ENCODE data around the gene ZNF662. TPM values are rescaled to one million over a fixed set of nuclear protein-coding genes. Genes with fewer than 3 reads are reported as not detected.
A peak's percentile ranks its signal among the peaks of the same experiment; 100 is the strongest.

The ZNF662 gene
- total and polyA plus RNA-seq, 2 donors from 2014 or later, result 4.9 to 12.8 TPM

GRCh38 chr3:42865256-42865655 is 40.7 kb upstream of the ZNF662 start:
- DNase-seq, result no peak
- Histone ChIP-seq H3K9ac (ENCODE audit: low read length in 3 of 3) (no peak overlapping the region), H3K4me3 (ENCODE audit: low read length in 3 of 3) (no peak overlapping the region), H3K27me3 (ENCODE audit: control insufficient read depth, insufficient read depth, low read length) (no peaks in the 10 kb centered on the region), H3K36me3 (ENCODE audit: control insufficient read depth in 2 of 3, insufficient read depth in 3 of 3, low read length in 3 of 3) (no peaks in the 10 kb centered on the region), H3K9me3 (ENCODE audit: control insufficient read depth in 2 of 3, insufficient read depth in 1 of 3, low read length in 3 of 3) (no peaks in the 10 kb centered on the region), H3K4me1 (ENCODE audit: control insufficient read depth in 2 of 3, insufficient read depth in 2 of 3, low read depth in 1 of 3, low read length in 3 of 3) (no peaks in the 10 kb centered on the region), H3K27ac (ENCODE audit: low read depth in 2 of 2, low read length in 2 of 2) (no peak overlapping the region)
- TF ChIP-seq, protein P1, sequence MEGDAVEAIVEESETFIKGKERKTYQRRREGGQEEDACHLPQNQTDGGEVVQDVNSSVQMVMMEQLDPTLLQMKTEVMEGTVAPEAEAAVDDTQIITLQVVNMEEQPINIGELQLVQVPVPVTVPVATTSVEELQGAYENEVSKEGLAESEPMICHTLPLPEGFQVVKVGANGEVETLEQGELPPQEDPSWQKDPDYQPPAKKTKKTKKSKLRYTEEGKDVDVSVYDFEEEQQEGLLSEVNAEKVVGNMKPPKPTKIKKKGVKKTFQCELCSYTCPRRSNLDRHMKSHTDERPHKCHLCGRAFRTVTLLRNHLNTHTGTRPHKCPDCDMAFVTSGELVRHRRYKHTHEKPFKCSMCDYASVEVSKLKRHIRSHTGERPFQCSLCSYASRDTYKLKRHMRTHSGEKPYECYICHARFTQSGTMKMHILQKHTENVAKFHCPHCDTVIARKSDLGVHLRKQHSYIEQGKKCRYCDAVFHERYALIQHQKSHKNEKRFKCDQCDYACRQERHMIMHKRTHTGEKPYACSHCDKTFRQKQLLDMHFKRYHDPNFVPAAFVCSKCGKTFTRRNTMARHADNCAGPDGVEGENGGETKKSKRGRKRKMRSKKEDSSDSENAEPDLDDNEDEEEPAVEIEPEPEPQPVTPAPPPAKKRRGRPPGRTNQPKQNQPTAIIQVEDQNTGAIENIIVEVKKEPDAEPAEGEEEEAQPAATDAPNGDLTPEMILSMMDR (IDR thresholded peaks at IDR 0.05; ENCODE audit: borderline replicate concordance, extremely low read depth, insufficient read depth), result no peak
- intact Hi-C loops (cut with DNase I), result no loop called here
- no peak for FAIRE-seq

GRCh38 chr3:42867138-42867537 is 38.8 kb upstream of the ZNF662 start:
- no peaks in the 10 kb centered on the region for H3K36me3 ChIP-seq (ENCODE audit: control insufficient read depth in 2 of 3, insufficient read depth in 3 of 3, low read length in 3 of 3)
- H3K9me3 ChIP-seq (ENCODE audit: control insufficient read depth in 2 of 3, insufficient read depth in 1 of 3, low read length in 3 of 3), result no peaks in the 10 kb centered on the region
- DNase-seq, result no peak
- peaks cover 0 to 13% (median 4%) of the 10 kb centered on the region in 3 donors for H3K4me1 ChIP-seq (ENCODE audit: control insufficient read depth in 2 of 3, insufficient read depth in 2 of 3, low read depth in 1 of 3, low read length in 3 of 3)
- no peak for FAIRE-seq
- H3K9ac ChIP-seq (ENCODE audit: low read length in 3 of 3), result no peak overlapping the region
- H3K27ac ChIP-seq (ENCODE audit: low read depth in 2 of 2, low read length in 2 of 2), result no peak overlapping the region
- TF ChIP-seq, protein P1 (IDR thresholded peaks at IDR 0.05; ENCODE audit: borderline replicate concordance, extremely low read depth, insufficient read depth), result no peak
- H3K4me3 ChIP-seq (ENCODE audit: low read length in 3 of 3), result no peak overlapping the region
- H3K27me3 ChIP-seq (ENCODE audit: control insufficient read depth, insufficient read depth, low read length), result no peaks in the 10 kb centered on the region
- intact Hi-C loops (cut with DNase I), result no loop called here

GRCh38 chr3:42868841-42869240 is 37.1 kb upstream of the ZNF662 start:
- Histone ChIP-seq H3K4me3 (ENCODE audit: low read length in 3 of 3) (no peak overlapping the region), H3K27ac (ENCODE audit: low read depth in 2 of 2, low read length in 2 of 2) (no peak overlapping the region), H3K4me1 (ENCODE audit: control insufficient read depth in 2 of 3, insufficient read depth in 2 of 3, low read depth in 1 of 3, low read length in 3 of 3) (peaks cover 0 to 21% (median 11%) of the 10 kb centered on the region in 3 donors), H3K27me3 (ENCODE audit: control insufficient read depth, insufficient read depth, low read length) (no peaks in the 10 kb centered on the region), H3K9ac (ENCODE audit: low read length in 3 of 3) (no peak overlapping the region), H3K36me3 (ENCODE audit: control insufficient read depth in 2 of 3, insufficient read depth in 3 of 3, low read length in 3 of 3) (no peaks in the 10 kb centered on the region), H3K9me3 (ENCODE audit: control insufficient read depth in 2 of 3, insufficient read depth in 1 of 3, low read length in 3 of 3) (no peaks in the 10 kb centered on the region)
- DNase-seq (no peak), FAIRE-seq (no peak)
- TF ChIP-seq, protein P1 (IDR thresholded peaks at IDR 0.05; ENCODE audit: borderline replicate concordance, extremely low read depth, insufficient read depth), result no peak
- intact Hi-C loops (cut with DNase I), result no loop called here

DNA sequence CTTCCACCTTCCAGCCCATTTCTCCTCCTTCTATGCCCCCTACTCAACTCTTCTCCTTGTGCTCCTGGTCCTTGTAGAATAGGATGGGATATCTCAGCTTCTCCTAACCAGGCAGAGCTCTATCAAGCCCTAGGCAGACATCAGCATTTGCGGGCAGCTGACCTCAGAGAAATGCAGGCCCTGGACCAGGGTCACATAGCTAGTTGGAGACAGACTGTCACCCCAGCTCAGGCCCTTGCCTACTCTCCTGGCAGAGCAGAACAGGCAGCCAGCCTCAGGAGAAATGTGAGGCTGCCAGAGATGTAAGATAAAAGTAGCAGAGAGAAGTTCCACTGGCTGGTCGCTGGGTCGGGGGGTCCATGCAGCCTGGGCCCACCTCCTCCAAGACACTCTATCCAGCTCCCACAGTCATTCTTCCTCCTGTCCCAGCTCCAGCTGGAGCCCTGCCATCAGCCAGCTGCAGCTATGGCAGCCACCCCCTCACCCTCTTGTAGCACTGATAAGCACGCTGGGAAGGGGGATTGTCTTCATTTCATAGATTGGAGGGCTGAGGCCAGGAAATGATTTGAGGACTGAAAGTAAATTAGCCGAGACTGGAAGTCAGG is 34.2 kb upstream of the ZNF662 start:
- Histone ChIP-seq H3K4me1 (ENCODE audit: control insufficient read depth in 2 of 3, insufficient read depth in 2 of 3, low read depth in 1 of 3, low read length in 3 of 3) (peaks cover 0 to 36% (median 18%) of the 10 kb centered on the region in 3 donors), H3K9me3 (ENCODE audit: control insufficient read depth in 2 of 3, insufficient read depth in 1 of 3, low read length in 3 of 3) (no peaks in the 10 kb centered on the region), H3K27me3 (ENCODE audit: control insufficient read depth, insufficient read depth, low read length) (no peaks in the 10 kb centered on the region), H3K27ac (ENCODE audit: low read depth in 2 of 2, low read length in 2 of 2) (peak overlapping the region in 1 of 2 donors; percentile 29), H3K9ac (ENCODE audit: low read length in 3 of 3) (peak overlapping the region in 1 of 3 donors; percentile 3), H3K4me3 (ENCODE audit: low read length in 3 of 3) (no peak overlapping the region), H3K36me3 (ENCODE audit: control insufficient read depth in 2 of 3, insufficient read depth in 3 of 3, low read length in 3 of 3) (no peaks in the 10 kb centered on the region)
- no peak for FAIRE-seq
- intact Hi-C loops (cut with DNase I), result no loop called here
- DNase-seq, result peak in 2 of 5 donors; percentile 36 to 41
- TF ChIP-seq, protein P1 (IDR thresholded peaks at IDR 0.05; ENCODE audit: borderline replicate concordance, extremely low read depth, insufficient read depth), result no peak
